GM10266 (cell line): ENCODE data around the gene CRLF3.

ENCODE experiments used
- DNase-seq: peaks from one replicate; pipeline ENCODE4 v3.0.0; 2012; ENCODE audit errors: extremely low spot score
- CTCF ChIP-seq: IDR thresholded peaks from 2 replicates; pipeline ENCODE4 v1.5.1; 2012; ENCODE audit warnings: mild to moderate bottlenecking, low read depth; ENCODE audit not compliant: control insufficient read depth, insufficient read depth; ENCODE audit errors: missing control alignments

CRLF3 gene

GRCh38 chr17:30838202-30838807 is 13.8 kb upstream of the CRLF3 start:
- TF ChIP-seq CTCF: no peak
- DNase-seq: no peak

- no peak for TF ChIP-seq CTCF
- DNase-seq: no peak
Measured at GRCh38 chr17:30832438-30833124, 8.1 kb upstream of the CRLF3 start.

GRCh38 chr17:30831663-30832437 is 7.4 kb upstream of the CRLF3 start, which contains the start of gene ATAD5:
Gene ATAD5 (plus strand): TSS chr17:30831966. CDS start chr17:30832348, 382 bp downstream.
- peak; percentile 86 for DNase-seq
- peak; percentile 4 for TF ChIP-seq CTCF

GRCh38 chr17:30831257-30831656 is 6.8 kb upstream of the CRLF3 start:
- no peak for TF ChIP-seq CTCF
- no peak for DNase-seq

GRCh38 chr17:30829022-30829421 is 4.5 kb upstream of the CRLF3 start:
- no peak for DNase-seq
- TF ChIP-seq CTCF: no peak

GRCh38 chr17:30827082-30827481 is 2.6 kb upstream of the CRLF3 start:
- TF ChIP-seq CTCF: no peak
- DNase-seq: no peak

GRCh38 chr17:30824002-30824355 is 513 bp downstream of the CRLF3 start:
- no peak for TF ChIP-seq CTCF
- peak; percentile 47 for DNase-seq
